HepG2 (cell line): ENCODE data around the gene RABGGTA. TPM values are rescaled to one million over a fixed set of nuclear protein-coding genes. Genes with fewer than 3 reads are reported as not detected.

ENCODE experiments used
- ATAD3A ChIP-seq: sonication (generic); formaldehyde crosslinking; IDR thresholded peaks from 2 replicates; pipeline ENCODE4 v1.4.0; 2020; ENCODE audit warnings: missing genetic modification reagents
- ATF1 ChIP-seq: IDR thresholded peaks from 2 replicates; pipeline ENCODE4 v1.6.1; 2016; ENCODE audit warnings: mild to moderate bottlenecking, control low read depth
- GABPB1 ChIP-seq: IDR thresholded peaks from 2 replicates; pipeline ENCODE4 v1.6.1; 2016; ENCODE audit warnings: mild to moderate bottlenecking, missing genetic modification reagents, moderate library complexity, missing compliant biosample characterization
- GATAD1 ChIP-seq: IDR thresholded peaks from 2 replicates; pipeline ENCODE4 v1.6.1; 2016; ENCODE audit warnings: missing genetic modification reagents, missing compliant biosample characterization
- GLI4 ChIP-seq: sonication (generic); formaldehyde crosslinking; IDR thresholded peaks from 2 replicates; pipeline ENCODE4 v1.5.1; 2020; ENCODE audit warnings: missing genetic modification reagents, mild to moderate bottlenecking, moderate library complexity, borderline replicate concordance
- MED1 ChIP-seq: sonication (generic); formaldehyde crosslinking; IDR thresholded peaks from 2 replicates; pipeline ENCODE4 v1.4.0; 2020; ENCODE audit warnings: missing genetic modification reagents
- NR2F2 ChIP-seq: IDR thresholded peaks from 2 replicates; pipeline ENCODE4 v1.6.1; 2012; ENCODE audit warnings: low read depth, inconsistent platforms, borderline replicate concordance
- PCBP2 ChIP-seq: fragments of 200-400 bp; formaldehyde crosslinking; optimal IDR thresholded peaks from 2 replicates; pipeline ENCODE3; 2018; ENCODE audit warnings: low read length, low read depth; ENCODE audit not compliant: poor library complexity, severe bottlenecking
- RCOR2 ChIP-seq: IDR thresholded peaks from 2 replicates; pipeline ENCODE4 v1.6.1; 2016; ENCODE audit warnings: missing biosample characterization, missing genetic modification reagents
- polyA plus RNA-seq, 8 experiments: library from polyadenylated mRNA; depleted of rRNA in 3 of 8; stranded (reverse) in 7 of 8; unstranded in 1 of 8; fragments of >200 nt; fragmentation: Illumina TruSeq in 4 of 8; extraction: Trizol in 4 of 8; gene quantifications; 2 replicates each; pipeline versions ENCODE4 v1.2.1 to v1.2.3, GENCODE V29; 2011 to 2016; ENCODE audit warnings: low read depth in 4 of 8, missing spikeins in 1 of 8, mixed read lengths in 1 of 8; ENCODE audit not compliant: insufficient read depth in 1 of 8
- total RNA-seq, 5 experiments: library from RNA; depleted of rRNA; stranded (reverse); fragments of >200 nt; fragmentation: Illumina TruSeq; extraction: Trizol; gene quantifications; 2 replicates each; pipeline ENCODE4 v1.2.3, GENCODE V29; 2016; ENCODE audit warnings: low read depth in 1 of 5
- TF ChIP-seq, protein P1 (sequence below): sonication (generic); formaldehyde crosslinking; IDR thresholded peaks from 2 replicates; pipeline ENCODE4 v1.4.0; 2020; ENCODE audit warnings: missing genetic modification reagents, borderline replicate concordance
- TF ChIP-seq, protein P2 (sequence below): sonication (generic); formaldehyde crosslinking; IDR thresholded peaks from 2 replicates; pipeline ENCODE4 v1.4.0; 2020; ENCODE audit warnings: missing genetic modification reagents

RABGGTA gene
- total and polyA plus RNA-seq, 2 of the 13 experiments (the other 11 are each of a cell fraction or from before 2014, with no cell fraction given) = 57.9 to 90.8 TPM

DNA sequence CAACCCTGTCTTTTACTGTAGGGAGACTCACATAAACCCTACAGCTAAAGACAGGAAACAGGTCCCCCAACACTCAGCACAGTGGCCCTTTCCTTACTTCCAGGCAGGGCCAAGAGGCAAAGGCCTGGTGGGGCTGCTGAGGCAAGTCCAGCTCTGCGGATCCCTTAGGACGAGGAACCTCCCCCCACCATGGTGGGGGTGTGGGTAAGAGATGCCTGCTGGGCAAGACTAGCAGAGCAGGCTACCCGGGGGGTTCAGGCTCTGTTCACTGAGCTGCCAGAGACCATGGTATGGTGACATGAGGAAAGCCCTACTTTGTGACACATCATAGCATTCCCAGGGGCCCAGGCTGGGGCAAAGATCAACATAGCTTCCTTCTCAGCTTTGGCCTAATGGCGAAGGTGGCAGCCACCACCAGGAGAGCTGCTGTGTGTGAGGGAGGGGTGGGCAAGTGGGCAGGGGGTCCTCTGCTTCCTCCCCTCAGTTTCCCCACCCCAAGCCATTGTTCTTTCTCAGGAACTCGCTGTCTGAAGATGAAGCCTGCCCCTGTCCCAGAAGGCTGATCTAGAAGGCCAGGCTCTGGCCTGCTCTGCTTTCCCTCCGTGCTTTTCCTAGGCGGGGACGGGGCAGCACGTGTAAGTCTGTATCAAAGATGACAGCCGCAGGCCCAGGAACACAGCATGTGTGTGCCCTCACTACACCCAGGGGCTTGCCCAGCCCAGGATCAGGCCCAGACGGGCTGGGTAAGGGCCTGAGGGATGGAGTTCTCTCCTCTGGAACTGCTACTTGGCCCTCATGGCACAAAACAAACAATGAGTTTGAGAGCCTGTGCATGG, 18.9 kb downstream of the RABGGTA start (continued):
- TF ChIP-seq, protein P1, sequence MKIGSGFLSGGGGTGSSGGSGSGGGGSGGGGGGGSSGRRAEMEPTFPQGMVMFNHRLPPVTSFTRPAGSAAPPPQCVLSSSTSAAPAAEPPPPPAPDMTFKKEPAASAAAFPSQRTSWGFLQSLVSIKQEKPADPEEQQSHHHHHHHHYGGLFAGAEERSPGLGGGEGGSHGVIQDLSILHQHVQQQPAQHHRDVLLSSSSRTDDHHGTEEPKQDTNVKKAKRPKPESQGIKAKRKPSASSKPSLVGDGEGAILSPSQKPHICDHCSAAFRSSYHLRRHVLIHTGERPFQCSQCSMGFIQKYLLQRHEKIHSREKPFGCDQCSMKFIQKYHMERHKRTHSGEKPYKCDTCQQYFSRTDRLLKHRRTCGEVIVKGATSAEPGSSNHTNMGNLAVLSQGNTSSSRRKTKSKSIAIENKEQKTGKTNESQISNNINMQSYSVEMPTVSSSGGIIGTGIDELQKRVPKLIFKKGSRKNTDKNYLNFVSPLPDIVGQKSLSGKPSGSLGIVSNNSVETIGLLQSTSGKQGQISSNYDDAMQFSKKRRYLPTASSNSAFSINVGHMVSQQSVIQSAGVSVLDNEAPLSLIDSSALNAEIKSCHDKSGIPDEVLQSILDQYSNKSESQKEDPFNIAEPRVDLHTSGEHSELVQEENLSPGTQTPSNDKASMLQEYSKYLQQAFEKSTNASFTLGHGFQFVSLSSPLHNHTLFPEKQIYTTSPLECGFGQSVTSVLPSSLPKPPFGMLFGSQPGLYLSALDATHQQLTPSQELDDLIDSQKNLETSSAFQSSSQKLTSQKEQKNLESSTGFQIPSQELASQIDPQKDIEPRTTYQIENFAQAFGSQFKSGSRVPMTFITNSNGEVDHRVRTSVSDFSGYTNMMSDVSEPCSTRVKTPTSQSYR = peak; percentile 36; the same call in 1 of the 2 replicates
- TF ChIP-seq ATF1 (CRISPR knock-in tag) (no peak), GABPB1 (peak; percentile 58), NR2F2 (peak; percentile 46; the same call in 1 of the 2 replicates), MED1 (CRISPR knock-in tag) (peak; percentile 67), ATAD3A (CRISPR knock-in tag) (0 out of 2 replicates have a peak, but pooled peaks have one; percentile 11), RCOR2 (CRISPR knock-in tag) (peak; percentile 12; the same call in 1 of the 2 replicates), GLI4 (CRISPR knock-in tag) (no peak), PCBP2 (no peak), GATAD1 (CRISPR knock-in tag) (peak; percentile 59)
- TF ChIP-seq, protein P2, sequence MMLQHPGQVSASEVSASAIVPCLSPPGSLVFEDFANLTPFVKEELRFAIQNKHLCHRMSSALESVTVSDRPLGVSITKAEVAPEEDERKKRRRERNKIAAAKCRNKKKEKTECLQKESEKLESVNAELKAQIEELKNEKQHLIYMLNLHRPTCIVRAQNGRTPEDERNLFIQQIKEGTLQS = no peak; the same call in 1 of the 2 replicates
